GM12873 (cell line): ENCODE measurements around the gene MAMLD1.

Experiments used
- CTCF ChIP-seq: IDR thresholded peaks from 2 replicates; pipeline ENCODE4 v1.5.1; 2012; ENCODE audit warnings: low read depth, mild to moderate bottlenecking, moderate library complexity, low read length, control low read depth; ENCODE audit not compliant: insufficient read depth; ENCODE audit errors: missing control alignments

MAMLD1 gene

DNA sequence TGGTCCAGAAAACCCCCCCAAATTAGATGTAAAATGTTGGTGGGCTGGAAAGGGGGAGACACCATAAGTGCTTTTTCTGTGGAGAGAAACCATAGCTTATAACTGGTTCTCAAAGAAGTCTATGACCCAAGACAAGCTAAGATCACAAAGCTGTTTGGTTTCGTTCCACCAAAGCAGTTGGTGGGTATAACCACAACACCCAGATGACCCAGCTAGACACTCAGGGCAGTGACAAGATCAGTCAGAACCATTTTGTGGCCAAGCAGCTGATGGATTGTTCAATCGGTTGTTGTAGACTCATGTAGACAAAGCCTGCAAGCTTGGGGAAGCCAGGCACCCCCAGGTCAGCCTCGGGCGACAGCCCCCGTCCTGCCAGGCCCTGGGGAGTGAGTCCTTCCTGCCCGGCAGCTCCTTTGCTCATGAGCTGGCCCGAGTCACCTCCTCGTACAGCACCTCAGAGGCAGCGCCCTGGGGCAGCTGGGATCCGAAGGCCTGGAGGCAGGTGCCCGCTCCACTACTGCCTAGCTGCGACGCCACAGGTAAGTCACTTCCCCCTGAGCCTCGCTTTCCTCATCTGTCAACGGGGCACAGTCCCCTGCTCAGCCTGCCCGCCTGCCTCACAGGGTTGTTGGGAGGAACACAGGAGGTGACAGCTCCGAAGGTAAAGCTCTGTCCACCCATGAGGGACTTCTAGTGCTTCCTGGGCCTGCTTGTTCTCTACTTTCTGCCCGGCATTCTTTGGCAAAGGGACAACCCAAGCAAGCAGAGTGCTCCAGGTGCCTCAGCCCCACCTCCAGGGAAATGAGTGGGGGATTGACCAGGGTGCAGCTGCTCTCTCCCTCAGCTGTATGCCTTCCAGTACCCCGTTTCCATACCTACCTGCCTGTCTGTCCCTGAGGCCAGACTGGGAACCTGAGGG, 140.1 kb downstream of the MAMLD1 start:
- no peak for TF ChIP-seq CTCF

- TF ChIP-seq CTCF, result no peak
Measured at GRCh38 chrX:150503898-150504219, 140.7 kb downstream of the MAMLD1 start.

DNA sequence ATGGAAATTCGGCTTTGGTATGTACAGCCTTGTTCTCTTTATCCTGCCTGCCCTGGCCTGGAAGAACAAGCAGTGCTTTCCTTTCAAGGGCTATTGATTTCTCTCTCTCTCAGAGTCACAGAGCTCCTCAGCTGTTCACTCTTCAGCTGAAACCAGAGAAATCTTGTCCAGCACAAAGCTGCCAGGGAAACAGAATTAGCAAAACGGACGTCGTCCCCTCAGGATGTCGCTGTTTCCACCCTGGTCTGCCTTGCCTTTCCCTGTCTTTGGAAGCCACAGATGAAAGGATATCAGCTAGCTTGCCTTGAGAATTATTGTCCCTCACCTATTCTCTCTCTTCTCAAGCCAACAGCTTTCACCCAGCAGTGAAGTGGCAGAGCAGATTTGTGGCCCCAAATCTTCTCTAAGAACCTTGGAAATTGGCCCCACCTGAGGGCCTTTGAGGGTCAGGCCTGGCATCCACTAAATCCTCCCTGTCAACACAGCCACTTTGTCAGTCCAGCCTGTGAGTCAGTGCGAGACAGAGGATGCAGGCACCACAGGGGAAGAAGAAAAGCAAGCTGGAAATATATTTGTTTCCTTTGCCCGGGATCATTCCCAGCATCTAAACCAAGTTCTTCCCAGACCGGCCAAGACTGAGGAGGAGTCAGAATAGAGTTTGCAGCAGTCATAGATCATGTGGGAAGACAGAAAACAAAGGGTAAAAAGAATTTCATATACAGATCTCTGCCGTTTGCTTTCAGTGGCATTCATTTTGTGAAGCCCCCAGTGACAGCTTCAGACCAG, 141.5 kb downstream of the MAMLD1 start:
- no peak for TF ChIP-seq CTCF

- no peak for TF ChIP-seq CTCF
Measured at GRCh38 chrX:150506020-150506419, 142.9 kb downstream of the MAMLD1 start.

DNA sequence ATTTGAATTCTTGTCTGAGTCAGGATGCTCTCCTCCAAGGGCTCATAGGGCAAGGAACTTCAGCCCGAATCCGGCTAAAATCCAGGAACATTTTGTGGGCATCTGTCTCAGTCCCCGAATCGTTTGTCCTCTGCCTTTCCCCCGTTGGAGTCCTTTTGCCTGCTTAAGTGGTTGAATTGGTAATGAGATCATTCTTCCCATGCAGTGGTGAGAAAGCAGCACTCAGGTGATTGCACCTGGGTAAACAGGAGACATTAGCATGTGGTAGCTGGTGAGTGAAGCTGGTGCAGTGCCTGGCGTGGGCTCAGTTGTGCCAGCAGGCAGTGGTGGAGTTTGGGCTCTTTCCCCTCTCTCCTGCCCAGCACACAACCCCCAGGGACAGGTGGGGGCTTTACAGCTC, 143.4 kb downstream of the MAMLD1 start:
- no peak for TF ChIP-seq CTCF

DNA sequence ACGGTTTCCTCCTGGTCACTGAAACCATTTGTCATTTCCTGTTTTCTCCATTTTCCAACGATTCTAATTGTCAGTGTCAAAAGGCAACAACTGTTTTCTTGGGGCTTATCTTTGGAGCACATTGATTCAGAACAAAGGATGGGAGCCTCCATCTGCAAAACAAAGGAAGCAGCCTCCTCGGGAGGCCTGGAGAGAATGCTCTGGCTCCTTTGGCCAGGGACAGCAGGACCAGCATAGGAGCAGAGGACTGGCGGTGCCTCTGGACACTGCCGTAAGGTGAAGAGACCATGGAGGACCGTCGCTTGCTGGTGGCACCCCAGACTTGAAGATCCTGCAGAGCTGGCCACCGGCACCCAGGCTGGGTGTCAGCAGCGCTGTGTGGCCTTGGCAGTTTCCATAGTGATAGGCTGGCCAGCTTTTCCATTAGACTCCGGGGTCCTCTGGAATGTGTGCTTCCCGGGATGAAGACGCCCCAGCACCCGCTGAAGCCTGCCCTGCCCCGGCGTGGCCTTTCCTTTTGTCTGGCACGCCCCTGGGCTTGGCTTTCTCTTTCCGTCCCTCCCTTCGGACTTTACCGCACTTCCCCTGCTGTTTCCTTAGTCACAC, 144.2 kb downstream of the MAMLD1 start:
- TF ChIP-seq CTCF, result no peak

DNA sequence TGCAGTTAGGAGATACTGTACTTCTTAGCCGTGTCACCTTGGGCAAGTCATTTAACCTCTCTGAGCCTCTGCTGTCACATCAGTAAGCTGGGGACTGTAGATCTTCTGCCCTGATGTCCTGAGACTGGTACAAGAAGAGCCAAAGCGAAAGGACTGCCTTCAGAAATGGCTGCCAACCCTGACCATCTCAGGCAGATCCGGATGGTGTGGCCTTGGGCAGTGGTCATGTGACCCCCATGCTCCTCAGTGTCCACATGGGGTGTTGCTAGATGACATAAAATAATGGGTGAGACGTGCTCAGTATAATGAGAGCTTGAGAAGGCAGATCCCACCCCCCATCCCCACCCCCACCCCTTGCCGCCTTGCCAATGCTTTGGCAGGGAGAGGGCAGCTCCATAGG, 144.9 kb downstream of the MAMLD1 start:
- TF ChIP-seq CTCF, result no peak
